BJ (cell line): ENCODE results near the gene ACSM2B. TPM values are rescaled to one million over a fixed set of nuclear protein-coding genes. Genes with fewer than 3 reads are reported as not detected.
"Not testable (repeated sequence)": the region's sequence is repeated elsewhere in the genome, so short reads cannot be mapped to it uniquely, and the experiment has no call there.

Experiments
- CTCF ChIA-PET: fragments of 350-600 bp; formaldehyde crosslinking; extraction: SDS; loops from one replicate; lab custom pipeline; 2021; ENCODE audit warnings: antibody characterized with exemption, inconsistent platforms; lab: Yijun Ruan, JAX
- POLR2A ChIA-PET: fragments of 300-600 bp; sonication (Branson Sonifier 250); formaldehyde crosslinking; extraction: SDS; loops from one replicate; lab custom pipeline; 2021; ENCODE audit warnings: antibody characterized with exemption; lab: Charles Lee
- DNase-seq: peaks from one replicate; pipeline ENCODE4 v3.0.0-alpha.2; 2011; ENCODE audit warnings: low read depth
- H3K27me3 ChIP-seq: 2 replicates; pipeline ENCODE4 v1.6.0; 2011; ENCODE audit warnings: low read length; ENCODE audit not compliant: control insufficient read depth, insufficient read depth
- H3K36me3 ChIP-seq: 2 replicates; pipeline ENCODE4 v1.5.1; 2011; ENCODE audit warnings: low read length; ENCODE audit not compliant: control insufficient read depth, insufficient read depth
- H3K4me3 ChIP-seq: 2 replicates; pipeline ENCODE4 v1.5.1; 2011; ENCODE audit warnings: low read depth, mild to moderate bottlenecking, control low read depth, low read length
- polyA plus RNA-seq: library from polyadenylated mRNA; depleted of rRNA; stranded (reverse); fragments of >200 nt; gene quantifications from 2 replicates; pipeline ENCODE4 v1.2.3, GENCODE V29; 2011
- TF ChIP-seq, protein P1 (sequence below): IDR thresholded peaks from 2 replicates; pipeline ENCODE4 v1.5.1; 2011; ENCODE audit warnings: low read depth, mild to moderate bottlenecking, control low read depth, inconsistent platforms, low read length, moderate library complexity; ENCODE audit not compliant: insufficient read depth

ACSM2B gene
- polyA plus RNA-seq, 1 experiment, result not detected

DNA sequence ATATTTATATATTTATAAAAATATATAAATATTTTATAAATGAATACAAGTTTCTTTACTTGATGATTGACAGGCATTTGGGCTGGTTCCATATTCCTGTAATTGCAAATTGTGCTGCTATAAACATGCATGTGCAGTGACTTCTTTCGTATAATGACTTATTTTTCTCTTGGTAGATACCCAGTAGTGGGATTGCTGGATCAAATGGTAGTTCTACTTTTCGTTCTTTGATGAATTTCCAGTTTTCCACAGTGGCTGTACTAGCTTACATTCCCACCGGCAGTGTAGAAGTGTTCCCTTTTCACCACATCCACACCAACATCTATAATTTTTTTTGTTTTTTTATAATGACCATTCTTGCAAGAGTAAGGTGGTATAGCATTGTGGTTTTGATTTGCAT is 7.8 kb downstream of the ACSM2B start:
- POLR2A ChIA-PET, result no interaction called here
- DNase-seq, result no peak
- no peak overlapping the region for H3K4me3 ChIP-seq
- CTCF ChIA-PET, result no interaction called here
- H3K36me3 ChIP-seq, result no peaks in the 10 kb centered on the region
- H3K27me3 ChIP-seq, result no peaks in the 10 kb centered on the region
- TF ChIP-seq, protein P1, sequence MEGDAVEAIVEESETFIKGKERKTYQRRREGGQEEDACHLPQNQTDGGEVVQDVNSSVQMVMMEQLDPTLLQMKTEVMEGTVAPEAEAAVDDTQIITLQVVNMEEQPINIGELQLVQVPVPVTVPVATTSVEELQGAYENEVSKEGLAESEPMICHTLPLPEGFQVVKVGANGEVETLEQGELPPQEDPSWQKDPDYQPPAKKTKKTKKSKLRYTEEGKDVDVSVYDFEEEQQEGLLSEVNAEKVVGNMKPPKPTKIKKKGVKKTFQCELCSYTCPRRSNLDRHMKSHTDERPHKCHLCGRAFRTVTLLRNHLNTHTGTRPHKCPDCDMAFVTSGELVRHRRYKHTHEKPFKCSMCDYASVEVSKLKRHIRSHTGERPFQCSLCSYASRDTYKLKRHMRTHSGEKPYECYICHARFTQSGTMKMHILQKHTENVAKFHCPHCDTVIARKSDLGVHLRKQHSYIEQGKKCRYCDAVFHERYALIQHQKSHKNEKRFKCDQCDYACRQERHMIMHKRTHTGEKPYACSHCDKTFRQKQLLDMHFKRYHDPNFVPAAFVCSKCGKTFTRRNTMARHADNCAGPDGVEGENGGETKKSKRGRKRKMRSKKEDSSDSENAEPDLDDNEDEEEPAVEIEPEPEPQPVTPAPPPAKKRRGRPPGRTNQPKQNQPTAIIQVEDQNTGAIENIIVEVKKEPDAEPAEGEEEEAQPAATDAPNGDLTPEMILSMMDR, result no peak

DNA sequence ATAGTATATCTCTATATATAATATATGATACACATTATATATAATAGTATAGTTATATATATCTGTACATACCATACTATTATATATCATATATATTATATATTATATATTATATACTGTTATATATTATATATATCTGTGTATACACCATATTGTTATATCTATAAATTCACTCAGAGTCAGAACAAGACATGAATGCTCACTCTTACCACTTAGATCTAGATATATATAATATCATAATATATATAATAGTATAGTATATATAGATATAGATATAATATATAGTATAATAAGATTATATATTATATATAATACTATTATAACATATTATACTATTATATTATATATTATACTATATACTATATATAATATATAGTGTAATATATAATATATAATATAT is 9.3 kb downstream of the ACSM2B start:
- POLR2A ChIA-PET, result no interaction called here
- Histone ChIP-seq H3K36me3 (no peaks in the 10 kb centered on the region), H3K27me3 (no peaks in the 10 kb centered on the region), H3K4me3 (no peak overlapping the region)
- TF ChIP-seq, protein P1, result no peak
- no peak for DNase-seq
- CTCF ChIA-PET, result no interaction called here

DNA sequence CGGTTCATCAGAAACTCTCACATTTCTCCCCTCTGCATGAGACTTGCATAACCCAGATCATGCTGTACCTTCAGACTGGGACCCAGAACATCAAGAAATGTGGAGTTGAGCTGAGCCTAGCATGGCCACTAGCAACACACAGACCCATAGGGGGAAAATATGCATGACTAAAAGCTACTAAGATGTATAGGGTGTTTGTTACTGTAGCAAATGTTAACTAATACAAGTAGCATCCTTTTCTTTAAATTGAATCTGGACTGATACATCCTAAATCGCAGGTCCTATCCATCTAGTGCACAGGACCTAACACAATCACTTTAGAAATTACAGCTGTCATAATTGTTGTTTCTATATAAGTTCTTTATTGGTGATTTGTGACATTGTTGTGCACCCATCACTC is 10.8 kb downstream of the ACSM2B start:
- POLR2A ChIA-PET, DNase-seq, H3K4me3 ChIP-seq, CTCF ChIA-PET, H3K27me3 ChIP-seq, H3K36me3 ChIP-seq: not testable (repeated sequence)

DNA sequence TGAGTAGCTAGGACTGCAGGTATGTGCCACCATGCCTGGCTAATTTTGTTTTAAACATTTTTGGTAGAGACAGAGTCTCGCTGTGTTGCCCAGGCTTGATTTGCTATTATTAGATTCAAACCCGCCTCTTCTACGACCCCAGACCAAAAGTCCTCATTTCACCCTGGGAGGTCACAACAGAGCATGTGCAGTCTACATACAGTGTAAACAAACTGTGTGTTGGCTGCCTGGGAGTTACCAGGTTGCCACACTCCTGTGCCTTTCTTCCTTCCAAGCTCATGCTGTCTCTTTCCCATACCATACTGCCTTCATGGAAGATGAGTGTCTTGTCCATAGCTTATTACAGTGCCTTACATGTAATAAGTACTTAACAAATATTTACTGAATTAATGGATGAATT is 11.9 kb downstream of the ACSM2B start:
- H3K36me3 ChIP-seq, CTCF ChIA-PET, H3K27me3 ChIP-seq, DNase-seq, H3K4me3 ChIP-seq, POLR2A ChIA-PET: not testable (repeated sequence)

DNA sequence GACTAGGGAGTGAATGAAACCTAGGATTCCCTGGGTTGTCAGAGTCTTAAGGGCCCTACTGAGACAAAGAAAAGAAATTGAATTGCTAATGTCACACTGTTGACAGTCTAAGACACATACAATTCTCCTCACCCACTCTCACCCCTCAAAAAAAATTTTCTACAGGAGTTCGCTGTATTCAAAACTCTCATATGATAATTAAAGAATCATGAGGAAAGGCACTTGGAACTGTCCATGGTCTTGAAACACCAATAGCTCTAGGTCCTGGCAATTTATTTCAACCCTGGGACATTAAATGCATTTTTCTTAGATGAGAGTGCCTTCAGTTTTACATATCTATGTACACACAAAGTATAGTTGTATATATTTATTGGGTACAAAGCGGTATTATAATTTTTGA is 20.5 kb downstream of the ACSM2B start:
- CTCF ChIA-PET, H3K36me3 ChIP-seq, POLR2A ChIA-PET, H3K4me3 ChIP-seq, DNase-seq, H3K27me3 ChIP-seq: not testable (repeated sequence)

DNA sequence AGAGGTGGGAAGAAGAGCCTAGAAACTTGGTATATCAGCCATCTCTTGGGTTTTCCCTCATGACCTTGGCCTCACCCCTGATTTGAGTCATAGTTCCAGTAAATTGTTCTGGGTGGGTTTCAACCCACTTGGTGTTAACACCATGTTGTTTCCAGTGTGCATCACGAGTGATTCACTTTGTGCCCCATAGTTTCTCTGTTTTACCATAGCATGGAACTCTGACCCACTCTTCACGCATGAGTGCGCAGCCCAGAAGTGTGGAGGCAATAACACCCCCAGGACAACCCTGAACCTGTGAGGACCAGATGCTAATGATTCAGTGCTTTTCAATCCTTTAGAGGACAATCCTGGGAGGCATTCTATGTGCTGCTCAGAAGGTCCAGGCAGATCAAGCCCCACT is 21.5 kb downstream of the ACSM2B start:
- DNase-seq, CTCF ChIA-PET, H3K36me3 ChIP-seq, H3K27me3 ChIP-seq, POLR2A ChIA-PET, H3K4me3 ChIP-seq: not testable (repeated sequence)

DNA sequence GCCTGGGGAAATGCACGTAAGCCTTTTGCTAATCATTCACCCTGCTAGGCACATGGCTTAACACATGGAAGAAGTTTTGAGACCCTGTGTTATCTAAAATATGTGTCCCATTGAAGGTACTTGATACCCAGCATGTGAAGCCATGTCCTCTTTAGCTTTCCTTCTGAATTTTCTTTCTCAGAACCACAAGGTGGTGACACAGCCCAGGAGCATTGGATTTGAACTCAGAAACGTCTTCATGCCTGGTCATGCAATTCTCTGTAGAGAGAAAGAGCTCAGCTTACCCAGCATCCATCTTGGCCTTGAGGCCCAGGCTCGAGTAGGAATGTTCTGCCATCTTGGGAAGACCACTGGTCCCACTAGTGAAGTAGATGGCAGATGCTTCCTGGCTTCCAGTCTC is 22.7 kb downstream of the ACSM2B start:
- H3K36me3 ChIP-seq, H3K27me3 ChIP-seq, H3K4me3 ChIP-seq, CTCF ChIA-PET, DNase-seq, POLR2A ChIA-PET: not testable (repeated sequence)

DNA sequence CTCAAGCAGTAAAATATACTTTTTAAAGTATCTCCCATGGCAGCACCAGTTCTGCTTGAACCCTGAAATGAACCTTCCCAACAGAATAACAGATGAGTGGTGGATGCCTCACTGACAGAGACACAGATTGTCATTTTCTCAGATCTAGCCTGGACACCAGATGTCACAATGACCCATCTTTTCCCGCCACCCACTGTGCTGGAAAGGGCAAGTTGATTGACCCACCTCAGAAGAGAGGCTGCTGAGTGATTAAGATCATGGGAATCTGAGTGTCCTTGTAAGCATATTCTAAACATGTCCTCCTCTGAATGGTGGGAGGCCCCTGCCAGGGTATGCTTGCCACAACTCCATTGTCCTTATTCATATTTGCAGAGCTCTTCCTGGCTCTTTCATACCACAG is 29.2 kb downstream of the ACSM2B start:
- DNase-seq, CTCF ChIA-PET: not testable (repeated sequence)

DNA sequence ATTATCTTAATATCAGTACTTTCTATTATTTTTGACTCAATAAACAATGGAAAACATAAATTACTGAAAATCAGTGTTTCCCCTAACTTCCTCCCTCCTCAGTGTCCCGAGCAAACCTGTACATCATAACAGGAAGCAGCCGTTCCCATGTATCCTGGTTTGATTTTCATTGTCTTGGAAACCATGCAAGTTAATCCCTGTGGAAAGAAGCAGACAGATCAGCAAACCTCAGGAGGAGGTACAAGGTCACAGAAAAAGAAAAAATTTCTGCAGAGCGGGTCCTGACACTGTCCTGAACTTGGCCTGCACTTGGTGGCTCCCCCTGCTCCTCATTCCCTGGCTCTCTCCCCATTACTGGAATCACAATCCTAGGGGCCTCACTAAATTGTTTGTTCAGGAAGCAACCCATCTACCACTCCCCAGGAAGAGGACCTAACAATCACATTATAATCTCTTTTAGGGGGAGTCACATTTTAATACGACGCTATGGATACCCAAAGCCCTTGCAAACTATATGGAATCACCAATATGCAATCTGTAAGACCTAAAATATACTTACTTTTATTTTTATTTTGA is 29.8 kb downstream of the ACSM2B start:
- H3K4me3 ChIP-seq, H3K36me3 ChIP-seq, POLR2A ChIA-PET, DNase-seq, H3K27me3 ChIP-seq, CTCF ChIA-PET: not testable (repeated sequence)

More for the DNA sequence above, 29.2 kb downstream of the ACSM2B start:
- H3K4me3 ChIP-seq, H3K27me3 ChIP-seq, H3K36me3 ChIP-seq, POLR2A ChIA-PET: not testable (repeated sequence)

DNA sequence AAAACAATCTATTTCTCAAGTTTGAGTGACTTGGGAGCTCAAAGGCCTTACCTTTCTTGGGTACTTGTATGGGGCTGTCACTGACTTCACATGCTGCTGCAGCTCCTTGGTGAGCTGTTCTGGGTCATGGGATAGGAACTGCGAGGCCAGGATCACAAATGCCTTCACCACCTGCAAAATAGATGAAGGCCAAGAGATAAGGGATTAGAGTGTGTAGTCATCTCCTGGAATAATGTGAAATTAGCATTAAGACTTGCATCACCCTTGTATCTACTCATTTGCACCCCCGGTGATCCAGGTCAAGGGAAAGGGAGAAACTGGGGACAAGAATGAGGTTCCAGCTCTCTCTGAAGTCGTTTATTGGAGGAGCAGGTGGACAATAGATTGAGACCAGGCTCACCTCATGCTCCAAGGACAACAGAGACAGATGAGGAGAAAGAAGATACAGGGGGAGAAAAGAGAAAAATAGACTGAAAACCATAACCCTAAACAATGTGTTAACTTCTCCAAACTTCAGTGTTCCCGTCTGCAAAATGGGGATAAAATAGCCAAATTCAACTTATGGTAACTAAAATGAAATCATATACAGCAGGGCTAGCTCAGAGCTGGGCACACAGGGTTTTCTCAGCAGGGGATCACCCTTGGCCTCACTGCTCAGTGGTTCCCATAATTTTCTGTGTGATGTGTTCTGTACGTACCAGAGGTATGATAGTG is 35.4 kb downstream of the ACSM2B start:
- H3K36me3 ChIP-seq, H3K27me3 ChIP-seq, POLR2A ChIA-PET, DNase-seq, H3K4me3 ChIP-seq, CTCF ChIA-PET: not testable (repeated sequence)
